Omental fat pad (tissue), 4 donors: ENCODE measurements around the gene MTARC2. TPM values are rescaled to one million over a fixed set of nuclear protein-coding genes. Genes with fewer than 3 reads are reported as not detected.

Experiments
- ATAC-seq: fragments of 150-250 bp; one replicate; pipeline ENCODE4 v1.9.1; 2016; ENCODE audit warnings: mild to moderate bottlenecking, moderate library complexity; ENCODE audit not compliant: low FRiP score
- DNase-seq: peaks from one replicate; pipeline ENCODE4 v3.0.0-alpha.2; 2019; ENCODE audit warnings: low spot score
- total RNA-seq, 4 donors: library from RNA; depleted of rRNA; stranded (reverse); fragments of >200 nt; gene quantifications; one replicate each; pipeline ENCODE4 v1.1.0, GENCODE V29; 2016
- TF ChIP-seq, protein P1 (sequence below), 3 donors: fragments of 450-650 bp; IDR thresholded peaks; one replicate each; pipeline ENCODE4 v1.5.1; 2016 to 2017; ENCODE audit warnings: antibody characterized with exemption in 3 of 3, mild to moderate bottlenecking in 3 of 3, moderate library complexity in 2 of 3

Gene MTARC2
- total RNA-seq, 4 donors from 2014 or later, result 15.7 to 31.6 (median 26.7) TPM

DNA sequence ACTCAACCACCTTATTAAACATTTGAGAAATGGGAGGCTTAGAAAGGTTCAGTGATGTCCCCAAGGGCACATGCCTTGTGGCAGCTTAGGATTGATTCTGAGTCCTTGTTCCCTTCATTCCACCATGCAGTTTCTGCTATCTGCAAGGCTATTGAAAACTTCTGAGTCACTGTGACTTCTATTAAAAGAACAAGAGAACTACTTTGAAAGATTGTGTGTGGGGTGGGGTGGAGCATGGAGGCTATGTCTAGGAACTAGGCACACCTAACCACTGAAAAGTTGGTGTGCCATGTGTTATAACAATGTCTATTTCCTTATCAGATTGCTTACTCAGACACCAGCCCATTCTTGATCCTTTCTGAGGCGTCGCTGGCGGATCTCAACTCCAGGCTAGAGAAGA lies 49.4 kb downstream of the MTARC2 start:
- no peak for DNase-seq
- ATAC-seq, result no peak
- TF ChIP-seq, protein P1, sequence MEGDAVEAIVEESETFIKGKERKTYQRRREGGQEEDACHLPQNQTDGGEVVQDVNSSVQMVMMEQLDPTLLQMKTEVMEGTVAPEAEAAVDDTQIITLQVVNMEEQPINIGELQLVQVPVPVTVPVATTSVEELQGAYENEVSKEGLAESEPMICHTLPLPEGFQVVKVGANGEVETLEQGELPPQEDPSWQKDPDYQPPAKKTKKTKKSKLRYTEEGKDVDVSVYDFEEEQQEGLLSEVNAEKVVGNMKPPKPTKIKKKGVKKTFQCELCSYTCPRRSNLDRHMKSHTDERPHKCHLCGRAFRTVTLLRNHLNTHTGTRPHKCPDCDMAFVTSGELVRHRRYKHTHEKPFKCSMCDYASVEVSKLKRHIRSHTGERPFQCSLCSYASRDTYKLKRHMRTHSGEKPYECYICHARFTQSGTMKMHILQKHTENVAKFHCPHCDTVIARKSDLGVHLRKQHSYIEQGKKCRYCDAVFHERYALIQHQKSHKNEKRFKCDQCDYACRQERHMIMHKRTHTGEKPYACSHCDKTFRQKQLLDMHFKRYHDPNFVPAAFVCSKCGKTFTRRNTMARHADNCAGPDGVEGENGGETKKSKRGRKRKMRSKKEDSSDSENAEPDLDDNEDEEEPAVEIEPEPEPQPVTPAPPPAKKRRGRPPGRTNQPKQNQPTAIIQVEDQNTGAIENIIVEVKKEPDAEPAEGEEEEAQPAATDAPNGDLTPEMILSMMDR (IDR thresholded peaks at IDR 0.05), result no peak

DNA sequence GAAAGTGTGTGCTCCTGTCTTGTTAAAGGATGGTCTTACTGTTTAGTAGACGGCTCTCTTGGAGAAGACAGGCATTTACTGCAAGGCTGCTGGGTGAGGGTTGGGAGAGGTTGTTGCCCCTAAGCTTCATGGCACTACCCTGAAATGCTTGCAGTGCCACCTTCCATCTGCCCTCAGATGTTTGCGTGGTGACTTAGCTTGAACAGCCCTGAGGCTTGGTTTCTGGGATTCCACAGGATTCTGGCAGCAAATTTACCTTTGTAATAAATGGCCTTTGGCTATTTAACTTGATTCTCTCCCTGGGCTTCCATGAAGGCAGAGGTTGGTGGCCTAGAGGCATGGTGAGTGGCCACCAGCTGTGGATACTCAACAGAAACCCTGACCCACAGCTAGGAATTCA lies 50.2 kb downstream of the MTARC2 start:
- DNase-seq (no peak), ATAC-seq (no peak)
- TF ChIP-seq, protein P1 (IDR thresholded peaks at IDR 0.05), result no peak

DNA sequence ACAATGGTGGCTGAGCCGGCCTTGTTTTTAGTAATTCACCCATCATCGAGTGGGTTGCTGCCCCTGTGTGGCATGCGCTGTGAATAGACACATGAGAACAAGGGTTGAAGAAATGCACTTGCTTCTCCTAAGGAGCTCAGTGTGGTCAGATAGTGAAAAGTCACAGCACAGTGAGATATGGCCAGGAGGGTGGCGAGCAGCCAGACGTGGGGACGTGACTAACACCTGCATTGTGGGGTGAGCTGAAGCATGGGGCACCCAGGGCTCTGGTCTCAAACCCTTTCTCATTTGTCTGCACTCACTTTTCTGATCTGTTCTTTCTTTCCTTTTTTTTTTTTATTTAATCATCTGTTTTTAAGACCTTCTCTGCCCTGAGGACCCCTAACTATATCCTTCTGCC lies 52.1 kb downstream of the MTARC2 start:
- DNase-seq (no peak), ATAC-seq (no peak)
- TF ChIP-seq, protein P1 (IDR thresholded peaks at IDR 0.05), result no peak

DNA sequence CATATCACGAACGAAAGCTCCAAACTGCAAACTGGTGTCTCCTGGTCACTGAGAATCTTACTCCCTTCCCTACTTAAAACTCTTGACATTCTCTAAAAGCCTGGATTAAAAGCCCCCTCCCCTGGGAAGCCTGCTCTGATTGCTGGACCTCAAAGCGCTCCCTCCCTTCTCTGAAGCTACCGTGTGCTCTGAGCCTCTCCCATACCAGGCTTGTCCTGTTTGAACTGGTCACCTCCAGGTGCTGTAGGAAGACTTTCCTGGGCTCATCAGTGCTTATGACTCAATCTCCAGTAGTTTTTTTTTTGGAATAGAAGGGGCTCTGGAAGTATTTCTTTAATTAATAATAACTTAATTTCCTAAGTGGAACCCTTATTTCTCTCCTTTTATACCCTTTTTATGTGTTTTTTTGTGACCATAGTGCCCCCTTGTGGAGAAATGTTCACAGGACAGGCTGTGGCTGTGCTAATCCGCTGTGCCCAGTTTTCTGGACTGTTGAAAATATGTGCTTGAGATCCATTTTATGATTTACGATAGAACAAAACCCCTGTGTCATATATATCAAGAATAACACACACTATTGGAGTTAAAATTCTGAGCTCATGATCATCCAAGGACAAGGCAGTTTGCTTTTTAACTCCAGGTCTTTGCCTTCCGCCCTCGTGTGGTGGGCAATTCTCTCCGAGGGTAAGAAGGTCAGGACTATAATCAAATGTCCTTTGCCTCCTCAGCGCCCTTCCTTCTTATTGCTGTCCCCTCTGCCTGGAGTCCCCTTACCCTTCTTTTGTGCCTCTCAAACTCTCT lies 55.5 kb downstream of the MTARC2 start:
- DNase-seq (no peak), ATAC-seq (no peak)
- TF ChIP-seq, protein P1 (IDR thresholded peaks at IDR 0.05), result no peak

DNA sequence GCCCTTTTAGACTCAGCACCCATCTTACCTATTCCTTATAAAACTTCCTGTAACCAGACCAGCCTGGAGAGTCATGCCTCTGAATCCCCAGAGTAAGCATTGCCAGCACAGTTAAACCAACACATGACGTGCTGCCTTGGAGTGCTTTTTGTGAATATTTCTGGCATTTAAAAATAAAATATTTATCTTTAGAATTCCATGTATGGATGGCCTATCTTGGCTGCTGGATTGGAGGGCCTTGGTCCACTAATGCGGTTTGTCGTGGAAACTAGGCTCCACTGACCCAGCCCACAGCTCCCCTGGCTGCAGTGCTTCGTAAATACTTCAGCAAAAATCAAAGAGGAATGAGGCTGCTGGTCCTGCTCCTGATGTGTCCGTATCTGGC lies 56.1 kb downstream of the MTARC2 start:
- TF ChIP-seq, protein P1 (IDR thresholded peaks at IDR 0.05), result no peak
- no peak for ATAC-seq
- DNase-seq, result no peak

DNA sequence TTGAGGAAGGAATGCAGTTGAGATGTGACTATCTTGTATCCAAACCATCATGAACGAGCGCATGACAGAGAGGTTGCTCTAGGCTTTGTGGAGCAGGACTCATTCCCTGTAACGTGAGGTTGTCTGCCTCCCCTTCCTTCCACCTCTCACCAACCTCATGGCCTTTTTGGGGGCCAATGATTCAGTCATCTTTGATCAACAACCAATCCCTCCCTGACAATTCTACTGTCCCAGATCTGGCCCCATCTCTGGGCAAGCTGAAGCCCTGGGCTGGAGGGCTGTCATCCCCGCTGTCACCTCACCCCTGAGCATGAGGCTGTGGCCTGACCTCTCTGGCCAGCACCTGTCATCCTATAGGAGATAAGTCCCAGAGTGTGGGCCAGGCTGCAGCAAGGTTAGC lies 58.3 kb downstream of the MTARC2 start:
- DNase-seq, result no peak
- TF ChIP-seq, protein P1 (IDR thresholded peaks at IDR 0.05), result no peak
- ATAC-seq, result no peak

DNA sequence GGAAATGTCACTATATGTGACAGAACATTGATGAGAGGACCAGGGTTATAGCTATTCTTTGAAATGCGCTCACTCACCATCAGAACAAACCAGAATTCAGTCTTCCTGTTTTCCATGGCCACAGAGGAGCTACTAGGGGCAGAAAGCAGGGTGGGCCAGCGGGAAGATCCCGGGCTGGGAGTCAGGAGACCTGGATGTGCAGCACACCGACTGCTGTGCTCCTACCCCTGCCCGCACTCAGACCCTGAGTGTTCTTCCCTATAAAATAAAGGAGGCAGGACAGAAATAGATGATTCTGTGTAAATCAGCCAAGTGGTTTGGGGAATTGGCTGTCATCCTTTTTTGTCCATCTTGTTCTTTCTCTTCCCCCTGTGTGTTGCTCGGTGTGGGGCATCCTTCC lies 59.6 kb downstream of the MTARC2 start:
- TF ChIP-seq, protein P1 (IDR thresholded peaks at IDR 0.05), result no peak
- DNase-seq, result no peak
- ATAC-seq, result no peak
